Measurements from ENCODE around the gene ANGPTL4. TPM values are rescaled to one million over a fixed set of nuclear protein-coding genes. Genes with fewer than 3 reads are reported as not detected.

The ANGPTL4 gene
- total and polyA plus RNA-seq, 2 of the 13 experiments (the other 11 are each of a cell fraction or from before 2014, with no cell fraction given), result 0.80 to 21.7 TPM

DNA sequence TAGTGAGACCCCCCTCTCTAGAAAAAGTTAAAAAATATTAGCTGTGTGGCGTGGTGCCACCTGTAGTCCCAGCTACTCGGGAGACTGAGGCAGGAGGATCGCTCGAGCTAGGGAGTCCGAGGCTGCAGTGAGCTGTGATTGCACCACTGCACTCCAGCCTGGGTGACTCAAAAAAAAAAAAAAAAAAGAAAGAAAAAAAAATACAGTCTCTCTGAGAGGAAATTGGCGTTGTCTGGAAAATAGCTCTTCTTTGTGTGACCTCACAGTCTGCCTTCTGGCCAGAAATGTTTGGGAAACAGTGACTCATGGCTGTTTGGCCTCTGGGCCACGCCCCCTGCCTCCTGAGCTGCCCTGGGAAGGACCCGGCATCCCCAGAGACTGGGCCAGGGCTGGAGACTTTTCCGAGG is 59.9 kb downstream of the ANGPTL4 start (continued):
- TF ChIP-seq ZBTB7A (CRISPR knock-in tag; IDR thresholded peaks at IDR 0.05) (no peak), KLF12 (CRISPR knock-in tag; IDR thresholded peaks at IDR 0.05; ENCODE audit: borderline replicate concordance) (0 out of 2 replicates have a peak, but pooled peaks have one; percentile 32), ZNF337 (CRISPR knock-in tag; IDR thresholded peaks at IDR 0.05; ENCODE audit: borderline replicate concordance, low read depth) (no peak), ZC3H13 (CRISPR knock-in tag; IDR thresholded peaks at IDR 0.05) (no peak), SIN3B (IDR thresholded peaks at IDR 0.05; ENCODE audit: low read length) (no peak), SNAI1 (CRISPR knock-in tag; IDR thresholded peaks at IDR 0.05; ENCODE audit: borderline replicate concordance) (no peak), SAP130 (CRISPR knock-in tag; IDR thresholded peaks at IDR 0.05; ENCODE audit: low read depth) (peak; percentile 68; the same call in 1 of the 2 replicates), ZNF782 (CRISPR knock-in tag; IDR thresholded peaks at IDR 0.05; ENCODE audit: borderline replicate concordance) (no peak), TEAD2 (CRISPR knock-in tag; IDR thresholded peaks at IDR 0.05) (no peak), ZNF251 (CRISPR knock-in tag; IDR thresholded peaks at IDR 0.05) (no peak)
- TF ChIP-seq, protein P1, sequence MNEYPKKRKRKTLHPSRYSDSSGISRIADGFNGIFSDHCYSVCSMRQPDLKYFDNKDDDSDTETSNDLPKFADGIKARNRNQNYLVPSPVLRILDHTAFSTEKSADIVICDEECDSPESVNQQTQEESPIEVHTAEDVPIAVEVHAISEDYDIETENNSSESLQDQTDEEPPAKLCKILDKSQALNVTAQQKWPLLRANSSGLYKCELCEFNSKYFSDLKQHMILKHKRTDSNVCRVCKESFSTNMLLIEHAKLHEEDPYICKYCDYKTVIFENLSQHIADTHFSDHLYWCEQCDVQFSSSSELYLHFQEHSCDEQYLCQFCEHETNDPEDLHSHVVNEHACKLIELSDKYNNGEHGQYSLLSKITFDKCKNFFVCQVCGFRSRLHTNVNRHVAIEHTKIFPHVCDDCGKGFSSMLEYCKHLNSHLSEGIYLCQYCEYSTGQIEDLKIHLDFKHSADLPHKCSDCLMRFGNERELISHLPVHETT (CRISPR knock-in tag; conservative IDR thresholded peaks at IDR 0.05), result no peak
- TF ChIP-seq, protein P2, sequence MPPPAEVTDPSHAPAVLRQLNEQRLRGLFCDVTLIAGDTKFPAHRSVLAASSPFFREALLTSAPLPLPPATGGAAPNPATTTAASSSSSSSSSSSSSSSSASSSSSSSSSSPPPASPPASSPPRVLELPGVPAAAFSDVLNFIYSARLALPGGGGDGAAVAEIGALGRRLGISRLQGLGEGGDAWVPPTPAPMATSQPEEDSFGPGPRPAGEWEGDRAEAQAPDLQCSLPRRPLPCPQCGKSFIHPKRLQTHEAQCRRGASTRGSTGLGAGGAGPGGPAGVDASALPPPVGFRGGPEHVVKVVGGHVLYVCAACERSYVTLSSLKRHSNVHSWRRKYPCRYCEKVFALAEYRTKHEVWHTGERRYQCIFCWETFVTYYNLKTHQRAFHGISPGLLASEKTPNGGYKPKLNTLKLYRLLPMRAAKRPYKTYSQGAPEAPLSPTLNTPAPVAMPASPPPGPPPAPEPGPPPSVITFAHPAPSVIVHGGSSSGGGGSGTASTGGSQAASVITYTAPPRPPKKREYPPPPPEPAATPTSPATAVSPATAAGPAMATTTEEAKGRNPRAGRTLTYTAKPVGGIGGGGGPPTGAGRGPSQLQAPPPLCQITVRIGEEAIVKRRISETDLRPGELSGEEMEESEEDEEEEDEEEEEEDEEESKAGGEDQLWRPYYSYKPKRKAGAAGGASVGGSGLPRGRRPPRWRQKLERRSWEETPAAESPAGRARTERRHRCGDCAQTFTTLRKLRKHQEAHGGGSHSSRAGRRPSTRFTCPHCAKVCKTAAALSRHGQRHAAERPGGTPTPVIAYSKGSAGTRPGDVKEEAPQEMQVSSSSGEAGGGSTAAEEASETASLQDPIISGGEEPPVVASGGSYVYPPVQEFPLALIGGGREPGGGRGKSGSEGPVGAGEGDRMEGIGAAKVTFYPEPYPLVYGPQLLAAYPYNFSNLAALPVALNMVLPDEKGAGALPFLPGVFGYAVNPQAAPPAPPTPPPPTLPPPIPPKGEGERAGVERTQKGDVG (CRISPR knock-in tag; IDR thresholded peaks at IDR 0.05; ENCODE audit: borderline replicate concordance), result no peak
- TF ChIP-seq, protein P3, sequence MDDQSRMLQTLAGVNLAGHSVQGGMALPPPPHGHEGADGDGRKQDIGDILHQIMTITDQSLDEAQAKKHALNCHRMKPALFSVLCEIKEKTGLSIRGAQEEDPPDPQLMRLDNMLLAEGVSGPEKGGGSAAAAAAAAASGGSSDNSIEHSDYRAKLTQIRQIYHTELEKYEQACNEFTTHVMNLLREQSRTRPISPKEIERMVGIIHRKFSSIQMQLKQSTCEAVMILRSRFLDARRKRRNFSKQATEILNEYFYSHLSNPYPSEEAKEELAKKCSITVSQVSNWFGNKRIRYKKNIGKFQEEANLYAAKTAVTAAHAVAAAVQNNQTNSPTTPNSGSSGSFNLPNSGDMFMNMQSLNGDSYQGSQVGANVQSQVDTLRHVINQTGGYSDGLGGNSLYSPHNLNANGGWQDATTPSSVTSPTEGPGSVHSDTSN (CRISPR knock-in tag; IDR thresholded peaks at IDR 0.05; ENCODE audit: borderline replicate concordance), result no peak
- TF ChIP-seq, protein P4, sequence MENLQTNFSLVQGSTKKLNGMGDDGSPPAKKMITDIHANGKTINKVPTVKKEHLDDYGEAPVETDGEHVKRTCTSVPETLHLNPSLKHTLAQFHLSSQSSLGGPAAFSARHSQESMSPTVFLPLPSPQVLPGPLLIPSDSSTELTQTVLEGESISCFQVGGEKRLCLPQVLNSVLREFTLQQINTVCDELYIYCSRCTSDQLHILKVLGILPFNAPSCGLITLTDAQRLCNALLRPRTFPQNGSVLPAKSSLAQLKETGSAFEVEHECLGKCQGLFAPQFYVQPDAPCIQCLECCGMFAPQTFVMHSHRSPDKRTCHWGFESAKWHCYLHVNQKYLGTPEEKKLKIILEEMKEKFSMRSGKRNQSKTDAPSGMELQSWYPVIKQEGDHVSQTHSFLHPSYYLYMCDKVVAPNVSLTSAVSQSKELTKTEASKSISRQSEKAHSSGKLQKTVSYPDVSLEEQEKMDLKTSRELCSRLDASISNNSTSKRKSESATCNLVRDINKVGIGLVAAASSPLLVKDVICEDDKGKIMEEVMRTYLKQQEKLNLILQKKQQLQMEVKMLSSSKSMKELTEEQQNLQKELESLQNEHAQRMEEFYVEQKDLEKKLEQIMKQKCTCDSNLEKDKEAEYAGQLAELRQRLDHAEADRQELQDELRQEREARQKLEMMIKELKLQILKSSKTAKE (CRISPR knock-in tag; IDR thresholded peaks at IDR 0.05; ENCODE audit: borderline replicate concordance), result 0 out of 2 replicates have a peak, but pooled peaks have one; percentile 32
- TF ChIP-seq, protein P5, sequence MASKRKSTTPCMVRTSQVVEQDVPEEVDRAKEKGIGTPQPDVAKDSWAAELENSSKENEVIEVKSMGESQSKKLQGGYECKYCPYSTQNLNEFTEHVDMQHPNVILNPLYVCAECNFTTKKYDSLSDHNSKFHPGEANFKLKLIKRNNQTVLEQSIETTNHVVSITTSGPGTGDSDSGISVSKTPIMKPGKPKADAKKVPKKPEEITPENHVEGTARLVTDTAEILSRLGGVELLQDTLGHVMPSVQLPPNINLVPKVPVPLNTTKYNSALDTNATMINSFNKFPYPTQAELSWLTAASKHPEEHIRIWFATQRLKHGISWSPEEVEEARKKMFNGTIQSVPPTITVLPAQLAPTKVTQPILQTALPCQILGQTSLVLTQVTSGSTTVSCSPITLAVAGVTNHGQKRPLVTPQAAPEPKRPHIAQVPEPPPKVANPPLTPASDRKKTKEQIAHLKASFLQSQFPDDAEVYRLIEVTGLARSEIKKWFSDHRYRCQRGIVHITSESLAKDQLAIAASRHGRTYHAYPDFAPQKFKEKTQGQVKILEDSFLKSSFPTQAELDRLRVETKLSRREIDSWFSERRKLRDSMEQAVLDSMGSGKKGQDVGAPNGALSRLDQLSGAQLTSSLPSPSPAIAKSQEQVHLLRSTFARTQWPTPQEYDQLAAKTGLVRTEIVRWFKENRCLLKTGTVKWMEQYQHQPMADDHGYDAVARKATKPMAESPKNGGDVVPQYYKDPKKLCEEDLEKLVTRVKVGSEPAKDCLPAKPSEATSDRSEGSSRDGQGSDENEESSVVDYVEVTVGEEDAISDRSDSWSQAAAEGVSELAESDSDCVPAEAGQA (IDR thresholded peaks at IDR 0.05; ENCODE audit: low read depth), result peak; percentile 73; the same call in 1 of the 2 replicates
- TF ChIP-seq, protein P5 (CRISPR knock-in tag; IDR thresholded peaks at IDR 0.05; ENCODE audit: borderline replicate concordance), result no peak
